Muscle layer of duodenum (tissue), 2 donors: ENCODE measurements around the gene THOC1.

Source experiments
- H3K27ac ChIP-seq: one replicate; pipeline ENCODE4 v1.7.0; 2013; ENCODE audit warnings: mild to moderate bottlenecking, low read length
- H3K27me3 ChIP-seq: one replicate; pipeline ENCODE4 v1.7.0; 2013; ENCODE audit warnings: low read depth, mild to moderate bottlenecking, control low read depth, low read length
- H3K36me3 ChIP-seq, 2 donors: one replicate each; pipeline ENCODE4 v1.7.0; 2013; ENCODE audit warnings: low read length in 2 of 2, control low read depth in 1 of 2, mild to moderate bottlenecking in 1 of 2; ENCODE audit not compliant: insufficient read depth in 2 of 2, control insufficient read depth in 1 of 2
- H3K4me1 ChIP-seq, 2 donors: one replicate each; pipeline ENCODE4 v1.7.0; 2013; ENCODE audit warnings: low read length in 2 of 2, mild to moderate bottlenecking in 2 of 2, control low read depth in 1 of 2, moderate library complexity in 1 of 2; ENCODE audit not compliant: insufficient read depth in 2 of 2, control insufficient read depth in 1 of 2
- H3K4me3 ChIP-seq, 2 donors: one replicate each; pipeline ENCODE4 v1.7.0; 2013; ENCODE audit warnings: low read length in 2 of 2, low read depth in 1 of 2, mild to moderate bottlenecking in 1 of 2
- H3K9me3 ChIP-seq, 2 donors: one replicate each; pipeline ENCODE4 v1.7.0; 2013; ENCODE audit warnings: low read length in 2 of 2, control low read depth in 1 of 2, mild to moderate bottlenecking in 1 of 2; ENCODE audit not compliant: control insufficient read depth in 1 of 2
- donor health status: healthy.

Gene THOC1

DNA sequence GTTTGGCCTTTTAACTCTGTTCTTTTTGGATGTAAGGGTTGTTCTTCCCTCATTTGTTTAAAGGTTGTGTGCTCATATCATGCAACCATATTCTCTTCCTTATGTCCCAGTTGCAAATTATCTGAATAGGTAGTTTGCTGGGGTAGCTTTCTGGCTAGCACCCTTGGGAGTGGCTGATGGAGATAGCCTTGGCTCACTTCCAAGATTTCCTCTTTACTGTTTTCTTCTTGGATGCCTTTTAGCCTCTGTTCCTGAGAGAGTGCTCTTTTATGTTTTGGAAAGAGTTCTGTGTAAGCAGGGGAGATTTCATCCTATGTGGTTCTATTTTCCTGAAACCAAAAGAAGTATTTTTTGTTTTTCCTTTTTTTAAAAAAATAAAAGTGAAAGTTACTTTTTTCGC is 84.1 kb downstream of the THOC1 start:
- no peaks in the 10 kb centered on the region for H3K9me3 ChIP-seq
- H3K4me1 ChIP-seq, result peaks cover 0 to 11% of the 10 kb centered on the region in 2 donors
- no peak overlapping the region for H3K27ac ChIP-seq
- no peaks in the 10 kb centered on the region for H3K27me3 ChIP-seq
- peaks cover 22 to 23% of the 10 kb centered on the region in 2 donors for H3K36me3 ChIP-seq
- no peak overlapping the region for H3K4me3 ChIP-seq

DNA sequence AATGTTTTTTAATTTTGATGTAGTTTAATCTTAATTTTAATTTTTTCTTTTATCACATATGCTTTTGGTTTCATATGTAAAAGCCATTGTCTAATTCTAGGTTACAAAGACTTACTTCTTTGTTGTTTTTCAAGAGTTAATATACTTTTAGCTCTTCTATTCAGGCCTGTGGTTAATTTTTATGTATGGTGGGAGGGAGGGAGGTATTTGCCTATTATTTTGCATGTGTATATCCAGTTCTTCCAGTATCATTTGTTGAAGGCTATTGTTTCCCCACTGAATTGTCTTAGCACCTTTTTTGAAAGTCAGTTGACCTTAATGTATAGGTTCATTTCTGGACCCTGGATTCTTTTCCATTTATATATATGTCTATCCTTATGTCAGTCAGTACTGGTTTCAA is 86.1 kb downstream of the THOC1 start:
- Histone ChIP-seq H3K36me3 (peaks cover 22 to 25% of the 10 kb centered on the region in 2 donors), H3K27me3 (no peaks in the 10 kb centered on the region), H3K9me3 (no peaks in the 10 kb centered on the region)

DNA sequence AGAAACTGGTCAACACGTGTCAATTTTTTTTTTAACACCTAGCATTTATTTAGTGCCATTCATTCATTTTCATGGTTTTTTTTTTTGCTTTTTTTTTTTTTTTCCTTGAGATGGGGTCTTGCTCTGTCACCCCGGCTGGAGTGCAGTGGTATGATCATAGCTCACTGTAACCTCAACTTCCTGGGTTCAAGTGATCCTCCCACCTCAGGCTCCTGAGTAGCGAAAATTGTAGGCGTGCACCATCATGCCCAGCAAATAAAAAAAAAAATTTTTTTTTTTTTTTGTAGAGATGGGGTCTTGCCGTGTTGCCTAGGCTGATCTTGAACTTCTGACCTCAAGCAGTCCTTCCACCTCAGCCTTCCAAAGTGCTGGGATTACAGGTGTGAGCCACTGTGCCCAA is 88.3 kb downstream of the THOC1 start:
- H3K27ac ChIP-seq, result no peak overlapping the region
- H3K4me1 ChIP-seq, result peaks cover 0 to 20% of the 10 kb centered on the region in 2 donors
- H3K9me3 ChIP-seq, result no peaks in the 10 kb centered on the region
- H3K4me3 ChIP-seq, result no peak overlapping the region
- peaks cover 14 to 25% of the 10 kb centered on the region in 2 donors for H3K36me3 ChIP-seq
- H3K27me3 ChIP-seq, result no peaks in the 10 kb centered on the region

More for the DNA sequence above, 86.1 kb downstream of the THOC1 start:
- peaks cover 0 to 20% of the 10 kb centered on the region in 2 donors for H3K4me1 ChIP-seq
- no peak overlapping the region for H3K27ac ChIP-seq
- no peak overlapping the region for H3K4me3 ChIP-seq

DNA sequence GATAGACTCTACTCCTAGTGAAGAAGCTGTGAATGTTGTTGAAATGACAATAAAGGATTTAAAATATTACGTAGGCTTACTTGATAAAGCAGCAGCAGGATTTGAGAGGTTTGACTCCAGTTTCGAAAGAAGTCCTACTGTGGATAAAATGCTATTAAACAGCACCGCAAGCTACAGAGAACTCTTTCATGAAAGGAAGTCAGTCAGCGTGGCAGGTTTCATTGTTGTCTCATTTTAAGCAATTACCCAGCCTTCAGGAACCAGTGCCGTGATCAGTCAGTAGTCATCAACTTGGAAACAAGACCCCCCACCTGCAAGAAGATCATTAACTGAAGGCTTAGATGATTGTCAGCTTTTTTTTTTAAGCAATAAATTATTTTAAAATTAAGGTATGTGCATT is 95.5 kb downstream of the THOC1 start:
- H3K36me3 ChIP-seq, result peaks cover 7 to 38% of the 10 kb centered on the region in 2 donors
- no peaks in the 10 kb centered on the region for H3K9me3 ChIP-seq
- H3K4me1 ChIP-seq, result no peaks in the 10 kb centered on the region
- H3K27ac ChIP-seq, result no peak overlapping the region
- no peak overlapping the region for H3K4me3 ChIP-seq
- no peaks in the 10 kb centered on the region for H3K27me3 ChIP-seq
